ENCODE results near the gene GPR153.

- no peak for TF ChIP-seq CTCF (IDR thresholded peaks at IDR 0.05)
- no peak for TF ChIP-seq POLR2A (IDR thresholded peaks at IDR 0.05)
- no peak for TF ChIP-seq EP300 (IDR thresholded peaks at IDR 0.05)
Observed at GRCh38 chr1:6209661-6210580, 51.0 kb downstream of the GPR153 start.
